GM19035 (cell line): Measurements from ENCODE around the gene TUBG1.
A peak's percentile ranks its signal among the peaks of the same experiment; 100 is the strongest.

Experiments
- ATAC-seq: cut with Tn5 transposase; IDR thresholded peaks from one replicate; pipeline ENCODE4 v1.9.1; 2021; ENCODE audit not compliant: unreplicated experiment

TUBG1 gene

DNA sequence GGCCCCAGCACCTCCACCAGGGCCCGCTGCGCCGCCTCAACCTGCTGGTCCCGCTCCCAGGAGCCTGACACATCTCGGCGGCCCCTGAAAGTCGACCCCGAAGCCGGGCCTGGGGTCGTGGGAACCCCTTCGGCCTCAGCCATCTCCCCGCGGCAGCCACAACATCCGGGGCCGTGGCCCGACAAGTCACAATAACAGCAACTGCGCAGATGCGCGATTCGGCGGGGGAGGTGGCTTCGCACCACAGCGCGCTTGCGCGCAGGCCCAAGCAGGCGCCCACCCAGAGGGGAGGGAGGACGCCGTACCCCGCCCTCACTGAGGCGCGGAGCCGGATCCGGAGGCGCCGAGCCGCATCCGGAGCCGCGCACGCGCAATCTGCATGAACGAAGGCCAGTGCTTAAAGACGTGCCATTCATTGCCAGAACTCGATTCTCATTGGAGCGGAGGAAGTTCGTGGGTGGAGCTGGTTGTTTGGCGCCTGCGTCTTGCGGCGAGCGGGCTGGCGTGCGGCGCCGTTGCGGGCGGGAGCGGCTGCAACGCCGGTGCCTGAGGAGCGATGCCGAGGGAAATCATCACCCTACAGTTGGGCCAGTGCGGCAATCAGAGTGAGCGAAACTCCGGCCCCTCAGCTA is at the start of gene TUBG1, which contains the start of gene RETREG3:
TSS of gene TUBG1 (plus strand) at position 502 of the 632 bp plus-strand sequence. CDS start at position 557, 55 bp downstream.
TSS of gene RETREG3 (minus strand) at position 193 of the 632 bp plus-strand sequence. CDS start at position 143, 50 bp downstream.
- peak; percentile 96 for ATAC-seq

DNA sequence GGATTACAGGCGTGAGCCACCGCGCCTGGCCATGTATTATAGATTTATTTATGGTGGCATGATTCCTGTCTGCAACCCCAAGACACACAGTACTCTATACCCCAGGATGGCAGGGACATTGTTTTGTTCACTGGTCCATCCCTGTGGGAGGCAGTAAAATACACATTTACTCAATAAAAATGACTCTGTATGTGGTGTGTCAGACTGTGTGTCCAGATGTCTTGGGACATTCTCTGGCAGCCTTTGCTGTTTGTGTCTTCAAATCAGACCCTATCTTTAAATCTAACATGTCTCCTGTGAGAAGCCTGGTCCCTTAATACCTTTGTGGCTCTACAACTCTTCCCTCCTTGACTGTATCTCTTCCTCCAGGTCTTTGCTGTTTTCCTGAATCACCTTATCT is 49.2 kb upstream of the TUBG1 start:
- ATAC-seq: no peak

DNA sequence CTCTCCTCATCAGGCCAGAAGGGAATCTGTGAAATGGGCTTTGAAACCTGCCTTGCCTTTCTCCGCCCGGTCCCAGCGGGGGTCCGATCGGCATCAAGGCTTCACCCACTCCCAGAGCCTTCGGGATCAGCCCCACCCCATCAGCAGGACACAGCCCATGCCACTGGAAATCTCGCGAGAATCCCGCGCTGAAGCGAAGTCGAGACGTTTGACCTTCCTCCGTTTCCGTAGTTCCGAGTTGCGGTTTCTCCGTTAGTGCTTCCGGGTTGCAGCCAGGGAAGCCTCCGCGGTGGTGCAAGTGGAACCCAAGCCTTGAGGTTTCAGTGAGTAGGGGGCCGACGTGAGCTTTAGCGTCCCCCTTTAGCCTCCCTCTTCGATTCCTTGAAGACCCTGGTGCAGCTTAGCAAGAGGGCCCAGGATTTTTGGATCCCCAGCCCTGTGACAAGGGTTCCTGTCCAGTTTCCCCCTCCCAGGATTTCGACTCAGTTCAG is 47.5 kb upstream of the TUBG1 start, which contains the start of gene COASY:
TSS of gene COASY (plus strand) at position 252 of the 491 bp plus-strand sequence. CDS start 475 bp downstream, outside the sequence.
- ATAC-seq: peak; percentile 63

DNA sequence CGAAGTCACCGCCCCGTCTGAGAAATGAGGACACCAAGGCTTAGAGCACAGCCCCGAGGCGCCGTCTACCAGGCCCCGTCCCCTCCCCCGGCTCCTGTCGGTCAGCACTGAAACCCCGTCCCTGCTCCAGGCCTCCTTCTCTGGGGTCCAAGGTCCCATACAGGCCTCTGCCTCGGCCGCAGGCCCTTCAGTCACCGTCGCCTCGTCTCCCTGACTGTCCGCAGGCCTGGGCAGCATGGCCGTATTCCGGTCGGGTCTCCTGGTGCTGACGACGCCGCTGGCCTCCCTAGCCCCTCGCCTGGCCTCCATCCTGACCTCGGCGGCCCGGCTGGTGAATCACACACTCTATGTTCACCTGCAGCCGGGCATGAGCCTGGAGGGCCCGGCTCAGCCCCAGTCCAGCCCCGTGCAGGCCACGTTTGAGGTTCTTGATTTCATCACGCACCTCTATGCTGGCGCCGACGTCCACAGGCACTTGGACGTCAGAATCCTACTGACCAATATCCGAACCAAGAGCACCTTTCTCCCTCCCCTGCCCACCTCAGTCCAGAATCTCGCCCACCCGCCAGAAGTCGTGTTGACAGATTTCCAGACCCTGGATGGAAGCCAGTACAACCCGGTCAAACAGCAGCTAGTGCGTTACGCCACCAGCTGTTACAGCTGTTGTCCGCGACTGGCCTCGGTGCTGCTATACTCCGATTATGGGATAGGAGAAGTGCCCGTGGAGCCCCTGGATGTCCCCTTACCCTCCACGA is 46.9 kb upstream of the TUBG1 start:
- ATAC-seq: no peak

DNA sequence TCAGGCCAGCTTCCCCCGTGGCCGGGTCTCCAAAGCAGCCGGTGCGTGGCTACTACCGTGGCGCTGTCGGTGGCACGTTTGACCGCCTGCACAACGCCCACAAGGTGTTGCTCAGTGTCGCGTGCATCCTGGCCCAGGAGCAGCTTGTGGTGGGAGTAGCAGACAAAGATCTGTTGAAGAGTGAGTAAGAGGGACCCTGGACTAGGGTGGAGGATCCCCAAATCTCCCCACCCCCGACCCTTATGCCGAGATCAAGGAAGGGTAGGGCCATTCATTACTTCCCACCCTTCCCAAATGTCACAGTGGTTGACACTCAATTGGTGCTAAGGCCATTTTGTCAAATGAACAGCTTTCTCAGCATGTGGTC is 46.4 kb upstream of the TUBG1 start:
- no peak for ATAC-seq

DNA sequence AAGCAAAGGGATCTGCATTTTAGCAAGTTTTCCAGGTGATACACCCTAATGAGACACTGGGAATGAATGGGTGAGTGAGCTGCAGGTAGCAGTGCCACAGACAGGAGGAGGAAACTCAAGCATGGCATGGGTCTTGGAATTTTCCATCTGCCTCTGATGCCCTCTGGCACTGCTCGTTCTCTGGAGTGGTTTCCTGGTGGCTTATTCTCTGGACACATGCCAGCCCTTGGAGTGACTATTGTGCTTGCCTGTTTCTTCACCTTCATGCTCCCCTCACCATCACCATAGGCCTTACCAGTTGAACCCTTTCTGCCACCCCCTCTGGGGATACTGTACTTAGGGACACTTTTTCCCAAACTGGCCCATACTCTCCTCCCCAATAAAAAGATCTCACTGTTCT is 45.9 kb upstream of the TUBG1 start:
- no peak for ATAC-seq

DNA sequence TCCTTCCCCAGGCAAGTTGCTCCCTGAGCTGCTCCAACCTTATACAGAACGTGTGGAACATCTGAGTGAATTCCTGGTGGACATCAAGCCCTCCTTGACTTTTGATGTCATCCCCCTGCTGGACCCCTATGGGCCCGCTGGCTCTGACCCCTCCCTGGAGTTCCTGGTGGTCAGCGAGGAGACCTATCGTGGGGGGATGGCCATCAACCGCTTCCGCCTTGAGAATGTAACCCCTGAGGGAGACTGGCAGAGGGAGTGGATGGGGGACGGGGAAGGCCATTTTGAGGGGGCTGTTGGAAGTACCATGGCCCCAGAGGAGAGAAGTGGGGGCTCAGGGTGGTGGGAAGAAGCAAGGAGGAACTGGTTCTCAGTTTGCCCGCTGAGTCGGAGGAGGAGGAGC is 45.5 kb upstream of the TUBG1 start:
- no peak for ATAC-seq

DNA sequence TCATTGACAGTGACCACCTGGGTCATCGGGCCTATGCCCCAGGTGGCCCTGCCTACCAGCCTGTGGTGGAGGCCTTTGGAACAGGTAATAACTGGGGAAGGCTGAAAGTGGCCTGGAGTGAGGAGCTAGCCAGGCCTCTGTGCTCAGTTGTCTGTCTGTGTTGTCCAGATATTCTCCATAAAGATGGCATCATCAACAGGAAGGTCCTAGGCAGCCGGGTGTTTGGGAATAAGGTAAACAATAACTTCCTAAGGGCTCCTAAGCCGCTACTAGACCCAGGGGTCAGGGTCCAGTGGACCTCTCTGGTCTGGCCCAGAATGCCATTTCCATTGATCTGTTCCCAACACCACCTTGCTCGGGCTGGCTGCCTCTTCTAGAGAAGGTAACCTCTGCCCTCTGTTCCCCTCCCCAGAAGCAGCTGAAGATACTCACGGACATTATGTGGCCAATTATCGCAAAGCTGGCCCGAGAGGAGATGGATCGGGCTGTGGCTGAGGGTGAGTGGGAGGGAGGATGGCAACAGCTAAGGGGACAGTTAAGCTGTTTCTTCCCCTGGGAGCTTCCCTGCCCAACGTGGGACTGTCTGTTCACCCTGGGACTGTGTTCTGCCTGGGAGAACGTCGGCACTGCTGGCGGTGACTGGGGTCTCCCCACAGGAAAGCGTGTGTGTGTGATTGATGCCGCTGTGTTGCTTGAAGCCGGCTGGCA is 44.5 kb upstream of the TUBG1 start:
- no peak for ATAC-seq

DNA sequence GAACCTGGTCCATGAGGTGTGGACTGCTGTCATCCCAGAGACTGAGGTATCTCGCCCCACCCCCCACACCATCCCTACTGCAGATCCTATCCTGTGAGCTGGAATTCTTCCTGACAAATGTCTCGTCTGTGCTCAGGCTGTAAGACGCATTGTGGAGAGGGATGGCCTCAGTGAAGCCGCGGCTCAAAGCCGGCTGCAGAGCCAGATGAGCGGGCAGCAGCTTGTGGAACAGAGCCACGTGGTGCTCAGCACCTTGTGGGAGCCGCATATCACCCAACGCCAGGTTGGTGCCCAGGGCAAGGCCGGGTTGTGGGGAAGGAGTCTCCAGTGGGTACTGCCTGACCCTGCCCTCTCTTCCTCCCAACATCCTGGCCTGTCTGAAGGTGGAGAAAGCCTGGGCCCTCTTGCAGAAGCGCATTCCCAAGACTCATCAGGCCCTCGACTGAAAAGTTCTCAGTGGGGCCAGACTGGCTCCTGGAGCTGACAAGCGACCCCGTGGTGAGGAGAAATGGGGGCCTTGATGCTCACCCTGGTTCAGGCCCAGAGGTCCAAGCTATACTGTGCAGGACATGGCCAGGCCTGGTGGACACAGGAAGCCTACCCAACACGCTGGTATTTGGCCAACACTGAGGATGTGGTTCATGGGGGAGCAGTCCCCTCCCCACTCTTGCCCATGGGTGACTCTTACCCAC is 43.8 kb upstream of the TUBG1 start:
- no peak for ATAC-seq

DNA sequence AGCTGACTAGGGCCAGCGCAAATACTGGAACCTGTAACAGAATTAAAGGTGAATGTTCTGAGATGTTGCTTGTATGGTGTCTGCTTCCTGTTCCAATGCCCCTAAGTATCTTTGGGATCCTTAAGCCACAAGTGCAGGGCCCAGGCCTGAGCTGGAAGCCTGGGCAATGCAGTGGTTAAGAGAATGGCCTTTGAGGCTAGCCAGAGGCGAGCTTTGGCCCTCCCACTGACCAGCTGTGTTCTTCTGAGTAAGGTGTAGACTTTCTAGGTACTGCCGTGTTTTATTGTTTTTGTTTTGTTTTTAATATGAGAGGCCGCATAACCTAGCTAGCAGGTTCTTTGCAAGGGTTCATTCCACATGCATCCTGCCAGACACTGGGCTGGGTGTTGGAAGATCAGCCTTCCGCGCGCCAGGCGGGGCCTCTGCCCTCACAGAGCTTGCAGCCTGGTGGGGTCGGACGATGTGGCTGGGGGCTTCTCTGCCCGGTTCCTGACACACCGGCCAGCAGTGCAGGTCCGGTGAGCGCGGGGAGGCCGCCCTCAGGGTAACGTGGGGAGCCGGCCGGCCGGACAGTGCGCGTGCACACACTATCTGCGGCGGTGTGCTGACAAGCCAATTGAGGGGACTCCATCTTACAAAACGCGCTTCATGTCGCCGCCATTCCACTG is 43.1 kb upstream of the TUBG1 start:
- no peak for ATAC-seq

DNA sequence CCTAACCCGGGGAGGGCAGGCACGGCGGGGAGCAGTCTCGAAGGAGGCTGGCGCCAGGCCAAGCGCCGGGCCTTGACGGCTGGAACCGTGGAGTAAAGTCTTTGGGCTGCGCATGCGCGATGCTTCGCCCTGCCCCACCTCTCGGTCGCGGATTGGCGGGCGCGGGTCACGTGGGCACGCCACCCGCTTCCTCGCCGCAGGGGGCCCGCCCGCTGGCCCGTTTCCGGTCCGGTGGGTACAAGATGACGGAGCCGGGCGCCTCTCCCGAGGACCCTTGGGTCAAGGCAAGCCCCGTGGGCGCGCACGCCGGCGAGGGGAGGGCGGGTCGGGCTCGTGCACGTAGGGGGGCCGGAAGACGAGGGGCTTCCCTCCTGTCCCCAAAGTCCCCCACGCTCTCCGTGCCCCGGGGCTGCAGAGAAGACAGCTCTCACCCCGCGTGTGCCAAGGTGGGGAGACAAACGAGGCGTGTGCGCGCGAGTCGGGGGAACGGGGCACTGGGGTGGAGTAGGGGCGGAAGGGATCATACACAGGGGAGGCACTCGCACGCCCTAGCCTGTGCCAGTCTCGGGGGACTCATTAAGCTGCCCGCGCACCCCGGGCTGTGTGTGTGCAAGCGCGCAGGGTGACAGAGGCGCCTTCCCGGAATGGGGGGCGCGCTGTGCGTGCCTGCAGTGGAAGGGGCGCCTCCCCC is 42.5 kb upstream of the TUBG1 start, which contains the start of gene MLX:
TSS of gene MLX (plus strand) at position 218 of the 691 bp plus-strand sequence. CDS start at position 243, 25 bp downstream.
- peak; percentile 60 for ATAC-seq

DNA sequence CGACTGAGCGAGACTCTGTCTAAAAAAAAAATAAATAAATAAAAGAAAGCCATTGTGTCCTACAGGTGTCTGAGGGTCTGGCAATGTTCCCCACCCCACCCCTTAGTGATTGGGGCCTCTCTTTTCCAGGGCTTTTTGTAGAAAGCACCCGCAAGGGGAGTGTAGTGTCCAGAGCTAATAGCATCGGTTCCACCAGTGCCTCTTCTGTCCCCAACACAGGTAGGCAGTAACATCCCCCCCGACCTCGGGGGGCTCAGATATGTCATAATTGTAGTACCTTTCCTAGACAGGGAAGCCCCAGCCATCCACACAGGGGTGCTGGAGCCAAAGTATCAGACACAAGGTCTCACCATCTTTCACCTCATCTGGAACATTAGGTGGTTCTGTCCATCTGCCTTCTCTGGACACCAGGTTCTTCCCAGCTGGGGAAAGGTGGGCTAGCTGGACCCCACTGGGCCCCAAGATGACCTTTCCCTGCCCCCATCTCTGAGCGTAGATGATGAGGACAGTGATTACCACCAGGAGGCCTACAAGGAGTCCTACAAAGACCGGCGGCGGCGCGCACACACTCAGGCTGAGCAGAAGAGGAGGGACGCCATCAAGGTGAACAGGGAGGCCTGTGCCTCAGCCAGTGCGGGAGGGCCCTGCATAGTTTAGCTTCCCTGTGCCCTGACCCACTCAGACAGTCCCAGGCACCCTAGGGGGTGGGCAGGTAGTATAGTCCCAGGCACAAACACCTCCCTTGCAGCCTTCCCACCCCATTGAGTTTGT is 41.0 kb upstream of the TUBG1 start:
- ATAC-seq: no peak

DNA sequence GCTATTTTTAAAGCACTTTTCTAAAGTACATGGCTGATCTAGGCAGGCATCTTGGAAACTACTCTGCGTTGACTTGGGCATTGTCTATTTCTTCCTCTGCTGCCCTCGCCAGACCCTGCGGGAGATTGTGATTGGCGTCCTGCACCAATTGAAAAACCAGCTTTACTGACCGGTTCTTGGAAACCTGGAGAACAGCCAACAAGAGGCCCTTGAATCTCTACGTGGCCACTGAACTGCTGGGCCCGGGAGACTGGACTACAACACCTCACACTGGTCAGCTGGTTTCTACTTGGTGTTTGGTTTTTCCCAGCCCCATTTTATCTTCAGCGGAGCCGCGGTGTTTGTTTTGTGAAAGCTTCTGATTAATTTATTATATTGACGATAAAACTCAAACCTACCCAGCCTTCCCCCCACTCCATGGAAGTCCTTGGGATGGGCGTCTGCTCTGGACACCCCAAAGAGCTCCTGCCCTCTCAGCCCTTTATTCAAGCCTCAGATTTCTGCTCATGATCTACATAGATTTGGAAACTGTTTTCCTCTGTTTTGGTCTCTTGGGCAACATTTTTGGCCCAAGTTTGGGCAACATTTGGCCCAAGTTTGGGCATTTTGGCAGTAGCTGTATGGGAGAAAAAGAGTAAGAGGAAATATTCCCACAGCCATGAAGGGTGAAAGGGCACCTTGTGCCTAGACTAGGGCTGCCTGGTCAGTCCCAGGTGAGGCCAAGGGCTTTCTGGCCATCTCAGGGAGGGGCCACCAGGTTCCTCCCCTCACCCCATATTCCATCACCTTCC is 37.9 kb upstream of the TUBG1 start:
- ATAC-seq: no peak

DNA sequence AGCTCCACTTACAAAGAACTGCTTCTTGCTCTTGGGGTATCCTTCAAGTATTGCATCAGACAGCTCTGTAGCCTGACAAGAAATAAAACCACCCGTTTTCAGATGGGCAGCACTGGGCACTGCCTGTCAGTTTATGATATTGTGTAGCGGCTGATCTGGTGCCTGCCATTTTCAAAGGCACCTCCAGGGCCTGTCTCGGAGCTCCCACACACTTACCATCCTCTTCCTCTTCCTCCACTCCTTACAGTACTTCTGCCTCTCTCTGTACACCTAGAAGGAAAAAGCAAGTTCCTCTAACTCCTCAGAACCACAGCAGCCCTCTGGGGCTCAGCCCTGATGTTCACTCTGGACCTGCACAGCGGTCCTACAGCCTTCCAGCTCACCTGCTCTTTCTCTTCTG is 36.4 kb upstream of the TUBG1 start:
- no peak for ATAC-seq

DNA sequence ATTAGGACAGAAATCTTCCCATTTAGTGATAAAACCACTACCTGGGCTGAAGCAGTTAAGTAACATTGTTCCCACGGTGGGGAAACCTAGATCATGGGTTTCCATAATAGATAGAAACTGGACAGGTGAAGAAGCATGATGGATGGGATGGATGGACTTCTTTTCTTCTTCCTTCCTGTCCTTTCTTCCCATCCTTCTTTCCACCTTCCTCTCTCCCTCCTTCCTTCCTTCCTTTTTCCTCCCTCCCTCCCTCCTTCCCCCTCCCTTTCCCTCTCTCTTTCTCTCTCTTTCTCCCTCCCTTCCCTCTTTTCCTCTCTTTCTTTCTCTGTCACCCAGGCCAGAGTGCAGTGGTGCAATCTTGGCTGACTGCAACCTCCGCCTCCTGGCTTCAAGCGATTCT is 35.0 kb upstream of the TUBG1 start:
- ATAC-seq: no peak

DNA sequence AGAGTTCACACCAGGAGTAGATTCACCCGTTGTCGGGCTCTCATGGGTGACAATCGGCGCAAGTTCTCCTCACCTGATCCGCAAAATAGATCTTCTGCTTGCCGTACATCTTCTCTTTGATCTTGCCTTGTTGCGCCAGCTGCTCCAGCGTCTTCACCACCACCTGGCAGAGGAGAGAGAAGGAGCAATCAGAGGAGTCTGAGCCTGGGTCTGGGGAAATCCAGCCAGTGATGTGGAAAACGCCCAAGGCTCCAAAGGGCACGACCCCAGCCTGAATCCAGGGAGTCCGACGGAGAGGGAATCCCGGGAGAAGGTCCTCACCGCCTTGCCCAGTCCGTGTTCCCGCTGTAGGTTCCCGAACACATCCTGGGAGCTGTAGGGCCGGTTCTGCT is 32.3 kb upstream of the TUBG1 start:
- ATAC-seq: peak; percentile 9

DNA sequence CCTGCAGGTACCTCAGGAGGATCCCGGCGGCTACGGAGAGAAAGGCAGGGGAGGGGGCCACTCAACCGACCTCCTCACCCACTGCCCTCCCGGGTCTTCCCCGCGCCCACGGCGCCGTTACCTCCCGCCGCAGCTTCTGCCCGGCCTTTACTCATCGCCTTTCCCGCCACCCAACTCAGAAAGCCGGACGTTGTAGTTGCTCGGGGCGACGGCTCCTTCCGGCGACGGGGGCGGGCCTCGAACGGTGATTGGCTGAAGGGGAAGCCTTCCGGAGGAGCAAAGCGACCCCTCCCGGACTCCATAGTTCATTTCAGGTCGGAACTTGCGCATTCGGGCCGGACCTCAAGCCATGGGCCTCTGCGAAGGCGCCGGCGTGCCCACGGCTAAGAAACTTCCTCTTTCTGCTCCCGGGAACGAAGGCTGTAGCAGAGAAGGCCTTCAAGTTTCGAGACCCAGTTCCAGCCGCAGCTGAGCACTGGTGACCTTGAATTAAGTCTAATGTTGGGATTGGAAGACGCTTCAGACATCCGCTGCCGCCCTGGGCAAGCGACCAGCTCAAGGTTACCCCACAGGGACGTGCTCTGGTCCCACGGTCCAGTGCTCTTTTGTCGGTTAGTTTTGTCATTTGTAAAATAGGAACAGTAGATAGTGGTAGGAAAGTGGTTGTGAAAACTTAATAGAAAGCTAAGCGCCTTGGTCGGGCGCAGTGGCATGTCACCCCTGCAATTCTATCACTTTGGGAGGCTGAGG is 31.8 kb upstream of the TUBG1 start, which contains the start of gene PSMC3IP:
TSS of gene PSMC3IP (minus strand) at position 198 of the 750 bp plus-strand sequence. CDS start at position 155, 43 bp downstream.
- ATAC-seq: peak; percentile 79
